Astrocyte (in vitro differentiated cells and primary cell): ENCODE results near the gene RPN2.

Experiments used
- CTCF ChIP-seq: IDR thresholded peaks from 2 replicates; pipeline ENCODE4 v1.5.1; 2011; ENCODE audit warnings: low read depth, mild to moderate bottlenecking, inconsistent platforms, low read length, moderate library complexity; ENCODE audit not compliant: insufficient read depth
- EZH2 ChIP-seq: IDR thresholded peaks from 2 replicates; pipeline ENCODE4 v1.6.1; 2012; ENCODE audit warnings: mild to moderate bottlenecking, low read length, inconsistent platforms; ENCODE audit not compliant: insufficient read depth

GRCh38 chr20:37226889-37227288 is 47.8 kb downstream of the RPN2 start:
- TF ChIP-seq CTCF (no peak), EZH2 (no peak)
